ENCODE results near the gene PCBP3.
A peak's percentile ranks its signal among the peaks of the same experiment; 100 is the strongest.
"Not testable (repeated sequence)": the region's sequence is repeated elsewhere in the genome, so short reads cannot be mapped to it uniquely, and the experiment has no call there.

PCBP3 gene

GRCh38 chr21:45883090-45883489 lies 239.6 kb downstream of the PCBP3 start:
- no peak for DNase-seq

- no peak for DNase-seq
Measured at GRCh38 chr21:45885597-45885929, 242.0 kb downstream of the PCBP3 start.

- not testable (repeated sequence) for DNase-seq
Measured at GRCh38 chr21:45885930-45886601, 242.5 kb downstream of the PCBP3 start.

- DNase-seq = no peak
Measured at GRCh38 chr21:45886610-45887026, 243.1 kb downstream of the PCBP3 start.

GRCh38 chr21:45887120-45887611 lies 243.6 kb downstream of the PCBP3 start:
- peak; percentile 37 for DNase-seq

- DNase-seq = no peak
Measured at GRCh38 chr21:45887788-45888187, 244.3 kb downstream of the PCBP3 start.

GRCh38 chr21:45888386-45889009 lies 245.0 kb downstream of the PCBP3 start:
- no peak for DNase-seq

- DNase-seq = no peak
Measured at GRCh38 chr21:45889256-45889655, 245.7 kb downstream of the PCBP3 start.

- no peak for DNase-seq
Measured at GRCh38 chr21:45889961-45890360, 246.4 kb downstream of the PCBP3 start.

- no peak for DNase-seq
Measured at GRCh38 chr21:45891388-45892155, 248.0 kb downstream of the PCBP3 start.

- DNase-seq = no peak
Measured at GRCh38 chr21:45892156-45892915, 248.8 kb downstream of the PCBP3 start.

GRCh38 chr21:45892916-45893739 lies 249.6 kb downstream of the PCBP3 start:
- no peak for DNase-seq

GRCh38 chr21:45893740-45894449 lies 250.4 kb downstream of the PCBP3 start:
- DNase-seq = no peak

- peak; percentile 29 for DNase-seq
Measured at GRCh38 chr21:45894450-45894825, 250.9 kb downstream of the PCBP3 start.

GRCh38 chr21:45894906-45895777 lies 251.6 kb downstream of the PCBP3 start:
- DNase-seq = no peak

- DNase-seq = no peak
Measured at GRCh38 chr21:45895778-45896370, 252.3 kb downstream of the PCBP3 start.

- DNase-seq = not testable (repeated sequence)
Measured at GRCh38 chr21:45896431-45896830, 252.9 kb downstream of the PCBP3 start.

GRCh38 chr21:45897191-45898027 lies 253.9 kb downstream of the PCBP3 start:
- DNase-seq = no peak

- DNase-seq = no peak
Measured at GRCh38 chr21:45898028-45898350, 254.5 kb downstream of the PCBP3 start.
